Gastroesophageal sphincter (tissue), 4 donors: ENCODE measurements around the gene ADPGK. TPM values are rescaled to one million over a fixed set of nuclear protein-coding genes. Genes with fewer than 3 reads are reported as not detected.
A peak's percentile ranks its signal among the peaks of the same experiment; 100 is the strongest.

ENCODE experiments used
- ATAC-seq: fragments of 150-250 bp; one replicate; pipeline ENCODE4 v1.9.1; 2016; ENCODE audit warnings: mild to moderate bottlenecking, moderate library complexity
- H3K27ac ChIP-seq, 4 donors: fragments of 200-600 bp; sonication (generic) in 3 of 4; 1 replicate in 3 of 4; 2 replicates in 1 of 4; pipeline ENCODE4 v1.5.1; 2016 to 2019
- H3K27me3 ChIP-seq: fragments of 200-600 bp; sonication (generic); one replicate; pipeline ENCODE4 v1.5.1; 2019
- H3K36me3 ChIP-seq, 2 donors: fragments of 200-600 bp; sonication (generic); one replicate each; pipeline ENCODE4 v1.5.1; 2019; ENCODE audit warnings: control low read depth in 1 of 2
- H3K4me1 ChIP-seq, 3 donors: fragments of 200-600 bp; sonication (generic); 1 replicate in 2 of 3; 2 replicates in 1 of 3; pipeline ENCODE4 v1.5.1; 2016 to 2019; ENCODE audit warnings: control low read depth in 2 of 3
- H3K4me3 ChIP-seq, 2 donors: fragments of 200-600 bp; sonication (generic); one replicate each; pipeline ENCODE4 v1.5.1; 2019; ENCODE audit warnings: mild to moderate bottlenecking in 1 of 2, moderate library complexity in 1 of 2
- H3K9me3 ChIP-seq, 3 donors: fragments of 200-600 bp; sonication (generic); one replicate each; pipeline ENCODE4 v1.5.1; 2017 to 2019; ENCODE audit warnings: control low read depth in 2 of 3
- CTCF ChIP-seq, 4 experiments: fragments of 200-600 bp in 2 of 4; fragments of 450-650 bp in 2 of 4; sonication (generic) in 1 of 4; IDR thresholded peaks; one replicate each; pipeline ENCODE4 v1.5.1; 2017 to 2019; ENCODE audit warnings: antibody characterized with exemption in 4 of 4, mild to moderate bottlenecking in 2 of 4, moderate library complexity in 2 of 4
- EP300 ChIP-seq: sonication (generic); formaldehyde crosslinking; IDR thresholded peaks from one replicate; pipeline ENCODE4 v1.6.1; 2017; ENCODE audit warnings: antibody characterized with exemption, mild to moderate bottlenecking
- POLR2A ChIP-seq, 2 donors: fragments of 450-650 bp; IDR thresholded peaks; one replicate each; pipeline ENCODE4 v1.6.1; 2017; ENCODE audit warnings: antibody characterized with exemption in 2 of 2, mild to moderate bottlenecking in 2 of 2, moderate library complexity in 1 of 2
- POLR2AphosphoS5 ChIP-seq: sonication (generic); formaldehyde crosslinking; IDR thresholded peaks from one replicate; pipeline ENCODE4 v1.6.1; 2017; ENCODE audit warnings: antibody characterized with exemption
- WGBS, 2 donors: methylation state at CpG; one replicate each; pipeline ENCODE4 v1.1.5; 2018; ENCODE audit warnings: low coverage in 1 of 2; 5-methylcytosine and 5-hydroxymethylcytosine counted together
- total RNA-seq, 4 donors: library from RNA; depleted of rRNA; stranded (reverse); fragments of >200 nt; gene quantifications; one replicate each; pipeline ENCODE4 v1.1.0, GENCODE V29; 2016

The ADPGK gene
- total RNA-seq, 4 donors from 2014 or later = 19.7 to 52.1 (median 36.1) TPM

GRCh38 chr15:72797338-72797689 is 13.8 kb upstream of the ADPGK start:
- WGBS, 2 donors = 28% methylated on average over 3 of the region's 12 CpGs; no CpG with 5 or more reads in 1 of the 2 donors
- no peak for ATAC-seq
- Histone ChIP-seq H3K27ac (peak overlapping the region in 1 of 4 donors; percentile 66), H3K27me3 (peaks cover 14% of the 10 kb centered on the region), H3K4me3 (peak overlapping the region; percentile 3 to 56), H3K4me1 (peaks cover 0 to 16% (median 8%) of the 10 kb centered on the region in 3 donors), H3K9me3 (no peaks in the 10 kb centered on the region), H3K36me3 (no peaks in the 10 kb centered on the region)
- TF ChIP-seq CTCF (IDR thresholded peaks at IDR 0.05) = no peak
- TF ChIP-seq EP300 = no peak
- TF ChIP-seq POLR2AphosphoS5 = no peak
- TF ChIP-seq POLR2A (IDR thresholded peaks at IDR 0.05) = no peak

- peaks cover 14% of the 10 kb centered on the region for H3K27me3 ChIP-seq
- WGBS, 2 donors = 0 to 30% methylated on average over 2 to 10 of the region's 72 CpGs
- TF ChIP-seq CTCF (IDR thresholded peaks at IDR 0.05) = peak in 3 of 4 experiments; percentile 67 to 86 (median 75)
- TF ChIP-seq EP300 = no peak
- H3K4me1 ChIP-seq = peaks cover 0 to 16% (median 8%) of the 10 kb centered on the region in 3 donors
- H3K9me3 ChIP-seq = no peaks in the 10 kb centered on the region
- peak; percentile 82 for ATAC-seq
- peak overlapping the region in 1 of 4 donors; percentile 66 for H3K27ac ChIP-seq
- H3K36me3 ChIP-seq = no peaks in the 10 kb centered on the region
- H3K4me3 ChIP-seq = peak overlapping the region; percentile 3 to 56
Observed at GRCh38 chr15:72796515-72797337, 13.2 kb upstream of the ADPGK start.

GRCh38 chr15:72796210-72796514 is 12.6 kb upstream of the ADPGK start:
- peak overlapping the region in 1 of 2 donors; percentile 56 for H3K4me3 ChIP-seq
- H3K4me1 ChIP-seq = peaks cover 0 to 16% (median 8%) of the 10 kb centered on the region in 3 donors
- TF ChIP-seq POLR2A (IDR thresholded peaks at IDR 0.05) (no peak), POLR2AphosphoS5 (no peak), CTCF (IDR thresholded peaks at IDR 0.05) (no peak), EP300 (no peak)
- H3K27me3 ChIP-seq = peaks cover 14% of the 10 kb centered on the region
- WGBS, 2 donors = 67 to 83% methylated on average over 4 to 7 of the region's 7 CpGs
- no peak overlapping the region for H3K27ac ChIP-seq
- H3K9me3 ChIP-seq = no peaks in the 10 kb centered on the region
- peak; percentile 12 for ATAC-seq
- H3K36me3 ChIP-seq = no peaks in the 10 kb centered on the region

- WGBS, 2 donors = 57 to 64% methylated on average over 4 to 6 of the region's 7 CpGs
- no peaks in the 10 kb centered on the region for H3K36me3 ChIP-seq
- no peaks in the 10 kb centered on the region for H3K9me3 ChIP-seq
- H3K4me3 ChIP-seq = no peak overlapping the region
- peaks cover 0 to 16% (median 8%) of the 10 kb centered on the region in 3 donors for H3K4me1 ChIP-seq
- peaks cover 10% of the 10 kb centered on the region for H3K27me3 ChIP-seq
- TF ChIP-seq POLR2A (IDR thresholded peaks at IDR 0.05) = no peak
- no peak for TF ChIP-seq EP300
- no peak overlapping the region for H3K27ac ChIP-seq
- ATAC-seq = no peak
Observed at GRCh38 chr15:72793766-72794660, 10.5 kb upstream of the ADPGK start.

GRCh38 chr15:72792431-72792830 is 8.9 kb upstream of the ADPGK start:
- Histone ChIP-seq H3K9me3 (no peaks in the 10 kb centered on the region), H3K4me3 (no peak overlapping the region), H3K4me1 (peaks cover 0 to 13% (median 8%) of the 10 kb centered on the region in 3 donors), H3K27me3 (peaks cover 10% of the 10 kb centered on the region), H3K36me3 (no peaks in the 10 kb centered on the region), H3K27ac (no peak overlapping the region)
- WGBS, 2 donors = 79 to 83% methylated on average over 1 to 2 of the region's 2 CpGs
- no peak for TF ChIP-seq CTCF (IDR thresholded peaks at IDR 0.05)
- ATAC-seq = no peak
